Right lobe of liver (tissue), 4 donors: Measurements from ENCODE around the gene IL31RA.

ENCODE experiments used
- CTCF ChIP-seq, 4 donors: fragments of 200-600 bp in 3 of 4; fragments of 450-650 bp in 1 of 4; IDR thresholded peaks; one replicate each; pipeline versions ENCODE4 v1.5.1 to v1.8.0; 2016 to 2022; ENCODE audit warnings: antibody characterized with exemption in 4 of 4, mild to moderate bottlenecking in 2 of 4
- POLR2A ChIP-seq: fragments of 450-650 bp; IDR thresholded peaks from one replicate; pipeline ENCODE4 v1.6.1; 2017; ENCODE audit warnings: antibody characterized with exemption, mild to moderate bottlenecking
- donor health status: DM: no; HTN: no; CAD: no.
- donor health status: DM: no; HTN: no; CAD: no.
- donor health status: DM: no; HTN: yes; CAD: no.

GRCh38 chr5:55900776-55901175 lies 49.6 kb downstream of the IL31RA start:
- TF ChIP-seq POLR2A = no peak
- no peak for TF ChIP-seq CTCF (IDR thresholded peaks at IDR 0.05)
